A549 (cell line): ENCODE results near the gene FHIT.

Experiments
- CEBPB ChIP-seq, 2 experiments: fragments of >200 bp in 1 of 2; sonication (Bioruptor Twin) in 1 of 2; formaldehyde crosslinking in 1 of 2; IDR thresholded peaks; 2 replicates each; pipeline ENCODE4 v1.6.1; 2012 to 2016
- EP300 ChIP-seq, 2 experiments: fragments of >200 bp; sonication (Bioruptor Twin); formaldehyde crosslinking; IDR thresholded peaks; 2 replicates in 1 of 2; 3 replicates in 1 of 2; pipeline ENCODE4 v1.6.1; 2016 to 2017
- ESRRA ChIP-seq: fragments of 150-350 bp; IDR thresholded peaks from 2 replicates; pipeline ENCODE4 v1.6.1; 2014; ENCODE audit warnings: mild to moderate bottlenecking, low read length, borderline replicate concordance
- KDM1A ChIP-seq: fragments of 200-600 bp; sonication (generic); IDR thresholded peaks from 2 replicates; pipeline ENCODE4 v1.6.1; 2016; ENCODE audit warnings: low read depth, mild to moderate bottlenecking
- RCOR1 ChIP-seq: fragments of 150-350 bp; IDR thresholded peaks from 2 replicates; pipeline ENCODE4 v1.6.1; 2014; ENCODE audit warnings: antibody characterized with exemption, low read length, low read depth
- ZFP36 ChIP-seq: fragments of 450-650 bp; IDR thresholded peaks from 2 replicates; pipeline ENCODE4 v1.6.1; 2014; ENCODE audit warnings: borderline replicate concordance; ENCODE audit not compliant: partially characterized antibody
- TF ChIP-seq, protein P1 (sequence below): fragments of >200 bp; sonication (Bioruptor Twin); formaldehyde crosslinking; IDR thresholded peaks from 3 replicates; pipeline ENCODE4 v1.5.1; 2016
- TF ChIP-seq, protein P2 (sequence below): IDR thresholded peaks from 2 replicates; pipeline ENCODE4 v1.6.1; 2012

DNA sequence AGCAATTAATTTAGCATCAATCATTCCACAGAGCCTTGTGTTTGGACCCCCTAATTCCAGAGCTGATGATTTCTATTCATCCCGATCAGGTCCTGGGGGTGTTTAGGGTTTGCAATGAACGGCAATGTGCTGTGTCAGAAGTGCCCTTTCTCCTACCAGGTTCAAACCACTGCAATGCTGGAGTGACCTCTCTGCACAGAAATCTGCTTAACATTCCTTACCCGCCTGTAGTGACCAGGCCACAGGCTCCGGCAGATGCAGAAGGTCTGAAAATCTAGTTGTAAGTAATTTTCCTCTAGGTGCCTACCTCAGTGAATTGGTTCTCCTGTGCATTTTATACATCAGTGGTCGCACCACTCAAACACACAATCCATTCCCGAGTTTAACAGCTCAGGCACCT, 1476.1 kb downstream of the FHIT start:
- TF ChIP-seq, protein P1, sequence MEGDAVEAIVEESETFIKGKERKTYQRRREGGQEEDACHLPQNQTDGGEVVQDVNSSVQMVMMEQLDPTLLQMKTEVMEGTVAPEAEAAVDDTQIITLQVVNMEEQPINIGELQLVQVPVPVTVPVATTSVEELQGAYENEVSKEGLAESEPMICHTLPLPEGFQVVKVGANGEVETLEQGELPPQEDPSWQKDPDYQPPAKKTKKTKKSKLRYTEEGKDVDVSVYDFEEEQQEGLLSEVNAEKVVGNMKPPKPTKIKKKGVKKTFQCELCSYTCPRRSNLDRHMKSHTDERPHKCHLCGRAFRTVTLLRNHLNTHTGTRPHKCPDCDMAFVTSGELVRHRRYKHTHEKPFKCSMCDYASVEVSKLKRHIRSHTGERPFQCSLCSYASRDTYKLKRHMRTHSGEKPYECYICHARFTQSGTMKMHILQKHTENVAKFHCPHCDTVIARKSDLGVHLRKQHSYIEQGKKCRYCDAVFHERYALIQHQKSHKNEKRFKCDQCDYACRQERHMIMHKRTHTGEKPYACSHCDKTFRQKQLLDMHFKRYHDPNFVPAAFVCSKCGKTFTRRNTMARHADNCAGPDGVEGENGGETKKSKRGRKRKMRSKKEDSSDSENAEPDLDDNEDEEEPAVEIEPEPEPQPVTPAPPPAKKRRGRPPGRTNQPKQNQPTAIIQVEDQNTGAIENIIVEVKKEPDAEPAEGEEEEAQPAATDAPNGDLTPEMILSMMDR, result no peak
- TF ChIP-seq KDM1A (no peak), CEBPB (IDR thresholded peaks at IDR 0.05) (no peak), ESRRA (no peak), RCOR1 (no peak), EP300 (IDR thresholded peaks at IDR 0.05) (no peak), ZFP36 (no peak)
- TF ChIP-seq, protein P2, sequence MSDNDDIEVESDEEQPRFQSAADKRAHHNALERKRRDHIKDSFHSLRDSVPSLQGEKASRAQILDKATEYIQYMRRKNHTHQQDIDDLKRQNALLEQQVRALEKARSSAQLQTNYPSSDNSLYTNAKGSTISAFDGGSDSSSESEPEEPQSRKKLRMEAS, result no peak
